Epithelial cell of esophagus (primary cell): ENCODE results near the gene HELZ2.
A peak's percentile ranks its signal among the peaks of the same experiment; 100 is the strongest.

ENCODE experiments used
- DNase-seq: peaks from one replicate; pipeline ENCODE4 v3.0.0; 2010; ENCODE audit warnings: low read depth
- H3K4me3 ChIP-seq: 2 replicates; pipeline ENCODE4 v1.5.1; 2011; ENCODE audit warnings: mild to moderate bottlenecking, low read length, control low read depth
- TF ChIP-seq, protein P1 (sequence below): IDR thresholded peaks from 2 replicates; pipeline ENCODE4 v1.5.1; 2011; ENCODE audit warnings: low read depth, mild to moderate bottlenecking, low read length, control low read depth, inconsistent platforms; ENCODE audit not compliant: insufficient read depth; ENCODE audit errors: missing control alignments

The HELZ2 gene

DNA sequence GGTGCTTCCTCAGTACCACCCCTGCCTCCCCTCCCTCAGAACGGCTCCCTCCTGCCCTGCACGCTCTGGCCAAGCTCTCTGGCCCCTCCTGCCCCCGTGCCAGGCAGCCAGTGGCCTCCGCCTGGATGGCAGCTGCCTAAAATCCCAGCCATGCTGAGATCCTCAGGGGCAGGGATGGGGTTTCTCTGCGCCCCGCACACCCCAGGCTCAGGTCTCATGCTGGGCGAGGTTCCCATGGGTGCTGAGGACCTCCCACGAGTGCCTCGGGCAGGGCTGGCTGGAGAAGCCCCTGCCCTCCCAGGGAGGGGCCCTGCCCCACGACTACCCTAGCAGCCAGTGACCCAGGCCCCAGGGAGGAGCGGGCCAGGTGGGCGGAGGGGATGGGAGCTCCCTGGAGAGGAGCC is 39.6 kb downstream of the HELZ2 start:
- TF ChIP-seq, protein P1, sequence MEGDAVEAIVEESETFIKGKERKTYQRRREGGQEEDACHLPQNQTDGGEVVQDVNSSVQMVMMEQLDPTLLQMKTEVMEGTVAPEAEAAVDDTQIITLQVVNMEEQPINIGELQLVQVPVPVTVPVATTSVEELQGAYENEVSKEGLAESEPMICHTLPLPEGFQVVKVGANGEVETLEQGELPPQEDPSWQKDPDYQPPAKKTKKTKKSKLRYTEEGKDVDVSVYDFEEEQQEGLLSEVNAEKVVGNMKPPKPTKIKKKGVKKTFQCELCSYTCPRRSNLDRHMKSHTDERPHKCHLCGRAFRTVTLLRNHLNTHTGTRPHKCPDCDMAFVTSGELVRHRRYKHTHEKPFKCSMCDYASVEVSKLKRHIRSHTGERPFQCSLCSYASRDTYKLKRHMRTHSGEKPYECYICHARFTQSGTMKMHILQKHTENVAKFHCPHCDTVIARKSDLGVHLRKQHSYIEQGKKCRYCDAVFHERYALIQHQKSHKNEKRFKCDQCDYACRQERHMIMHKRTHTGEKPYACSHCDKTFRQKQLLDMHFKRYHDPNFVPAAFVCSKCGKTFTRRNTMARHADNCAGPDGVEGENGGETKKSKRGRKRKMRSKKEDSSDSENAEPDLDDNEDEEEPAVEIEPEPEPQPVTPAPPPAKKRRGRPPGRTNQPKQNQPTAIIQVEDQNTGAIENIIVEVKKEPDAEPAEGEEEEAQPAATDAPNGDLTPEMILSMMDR: no peak
- no peak overlapping the region for H3K4me3 ChIP-seq
- DNase-seq: no peak

DNA sequence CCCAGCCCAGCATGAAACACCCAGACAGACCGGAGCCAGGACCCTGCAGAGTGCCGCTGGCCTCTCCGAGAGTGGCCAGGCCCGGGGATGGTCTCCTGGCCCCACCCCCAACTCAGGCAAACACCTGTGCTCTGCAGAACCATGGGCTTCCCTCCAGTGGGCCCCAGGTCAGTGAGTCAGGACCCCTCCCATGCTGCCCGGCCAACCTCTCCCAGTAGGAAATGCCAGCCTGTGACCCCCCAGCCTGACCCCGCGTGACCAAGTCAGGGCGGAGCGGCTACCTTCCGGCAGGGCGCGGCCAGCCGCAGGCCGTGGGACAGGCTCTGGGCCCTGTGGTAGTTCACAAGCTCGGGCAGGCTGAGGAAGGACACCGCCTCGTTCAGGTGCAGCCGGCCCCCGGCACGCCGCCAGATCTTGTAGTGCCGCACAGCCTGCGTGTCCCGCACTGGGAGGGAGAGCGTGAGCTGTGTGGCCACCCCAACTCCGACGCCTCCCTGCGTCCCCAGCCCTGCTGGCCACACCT is 40.1 kb downstream of the HELZ2 start:
- TF ChIP-seq, protein P1: no peak
- DNase-seq: peak; percentile 81

DNA sequence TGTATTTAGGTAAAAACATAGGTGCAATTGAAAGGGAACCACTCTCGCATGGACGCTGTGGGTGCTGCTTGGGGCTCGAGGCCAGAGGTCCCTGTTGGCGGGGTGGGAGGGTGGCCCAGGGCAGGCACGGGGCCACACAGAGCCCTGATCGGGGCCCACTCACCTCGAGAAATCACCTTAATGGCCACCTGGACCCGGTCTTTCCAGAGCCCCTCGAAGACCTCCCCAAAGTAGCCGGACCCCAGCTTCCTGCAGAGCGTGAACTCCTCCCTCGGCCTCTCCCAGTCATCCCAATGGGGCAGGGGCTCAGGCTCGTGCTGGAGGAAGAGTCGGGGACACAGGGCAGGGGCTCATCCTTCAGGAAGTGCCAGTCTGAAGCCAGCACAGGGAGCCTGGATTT is 40.7 kb downstream of the HELZ2 start:
- TF ChIP-seq, protein P1: no peak
- no peak for DNase-seq
- no peak overlapping the region for H3K4me3 ChIP-seq

More for the DNA sequence above, 40.1 kb downstream of the HELZ2 start:
- no peak overlapping the region for H3K4me3 ChIP-seq

DNA sequence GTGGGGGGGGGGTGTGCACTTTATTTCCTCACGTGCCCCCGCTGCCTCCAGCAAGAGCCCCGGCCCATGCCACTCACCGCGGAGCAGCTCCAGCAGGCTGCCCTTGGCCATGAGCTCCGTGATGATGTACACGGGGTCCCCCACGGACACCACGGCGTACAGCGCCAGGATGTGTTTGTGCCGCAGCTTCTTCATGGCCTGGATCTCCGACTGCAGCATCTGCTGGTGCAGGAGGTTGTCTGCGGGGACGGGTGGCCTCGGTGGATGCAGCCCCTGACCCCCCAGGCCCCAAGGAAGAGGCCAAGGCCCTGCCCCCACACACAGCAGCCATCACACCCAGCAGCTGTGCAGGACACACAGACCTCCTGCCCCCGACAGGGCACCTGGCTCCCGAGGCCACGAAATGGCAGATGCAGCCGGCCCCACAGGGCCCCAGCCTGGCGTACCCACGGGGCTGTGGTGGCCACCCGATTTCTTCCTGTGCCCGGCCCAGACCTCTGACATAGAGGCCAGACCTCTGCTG is 41.5 kb downstream of the HELZ2 start:
- TF ChIP-seq, protein P1: no peak
- no peak for DNase-seq
- H3K4me3 ChIP-seq: no peak overlapping the region

DNA sequence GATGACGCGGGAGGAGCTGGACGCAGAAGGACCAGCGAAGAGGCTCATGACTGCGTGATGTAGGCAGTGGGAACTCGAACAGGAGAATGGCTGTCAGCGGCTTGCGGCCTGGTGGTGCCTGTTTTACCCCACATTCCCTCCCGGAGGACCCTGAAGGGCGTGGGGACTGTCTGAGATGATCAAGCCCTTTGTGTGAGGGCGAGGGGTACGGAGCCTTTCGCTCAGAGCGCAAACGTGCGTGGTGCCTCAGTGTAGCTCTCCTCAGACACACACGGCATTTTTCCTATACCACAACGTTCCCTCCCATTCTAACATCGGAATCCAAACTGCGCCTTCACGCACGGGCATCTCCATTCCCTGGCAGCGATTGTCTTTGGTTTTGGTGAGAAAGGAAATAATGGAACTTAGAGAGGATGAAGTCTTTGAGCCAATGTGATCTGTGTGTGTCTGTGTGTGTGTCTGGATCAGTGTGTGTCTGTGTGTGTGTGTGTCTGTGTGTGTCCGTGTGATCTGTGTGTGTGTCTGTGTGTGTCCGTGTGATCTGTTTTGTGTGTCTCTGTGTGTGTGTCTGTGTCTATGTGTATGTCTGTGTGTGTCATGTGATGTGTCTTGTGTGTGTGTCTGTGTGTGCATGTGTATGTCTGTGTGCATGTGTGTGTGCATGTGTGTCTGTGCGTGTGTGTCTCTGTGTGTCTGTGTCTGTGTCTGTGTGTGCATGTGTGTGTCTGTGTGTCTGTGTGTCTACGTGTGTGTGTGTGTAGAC is 42.2 kb downstream of the HELZ2 start:
- no peak overlapping the region for H3K4me3 ChIP-seq
- no peak for DNase-seq
- TF ChIP-seq, protein P1: no peak

DNA sequence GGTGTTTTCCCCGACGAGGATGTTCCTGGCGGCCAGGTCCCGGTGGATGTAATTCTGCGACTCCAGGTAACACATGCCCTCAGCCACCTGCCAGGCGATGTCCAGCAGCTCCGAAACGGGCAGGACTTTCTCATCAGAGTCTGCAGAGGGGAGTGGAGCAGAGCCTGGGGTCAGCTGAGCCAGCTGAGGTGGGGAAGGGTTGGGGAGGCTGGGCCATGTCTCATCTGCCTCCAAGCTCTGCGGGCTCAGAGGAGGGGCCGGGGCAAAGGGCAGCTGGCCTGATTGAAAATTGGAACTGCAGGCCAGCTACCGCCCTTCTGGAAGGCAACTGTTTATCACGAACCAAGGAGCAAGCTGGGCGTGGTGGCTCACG is 43.3 kb downstream of the HELZ2 start:
- no peak overlapping the region for H3K4me3 ChIP-seq
- TF ChIP-seq, protein P1: no peak
- no peak for DNase-seq
